H9 (cell line): ENCODE measurements around the gene SLC26A9. TPM values are rescaled to one million over a fixed set of nuclear protein-coding genes. Genes with fewer than 3 reads are reported as not detected.

ENCODE experiments used
- DNase-seq: peaks from one replicate; pipeline ENCODE4 v3.0.0-alpha.2; 2017
- H2AFZ ChIP-seq: one replicate; pipeline ENCODE4 v1.6.1; 2013; ENCODE audit warnings: mild to moderate bottlenecking, low read length, control low read depth, moderate library complexity
- H2AK5ac ChIP-seq: 2 replicates; pipeline ENCODE4 v1.6.1; 2013; ENCODE audit warnings: low read length, control low read depth, mixed read lengths; ENCODE audit not compliant: insufficient read length
- H2BK120ac ChIP-seq: one replicate; pipeline ENCODE4 v1.6.1; 2013; ENCODE audit warnings: low read depth, mild to moderate bottlenecking, low read length, control low read depth, inconsistent platforms; ENCODE audit not compliant: poor library complexity, severe bottlenecking
- H2BK12ac ChIP-seq: 2 replicates; pipeline ENCODE4 v1.6.1; 2013; ENCODE audit warnings: low read length, control low read depth, mixed read lengths, low read depth; ENCODE audit not compliant: insufficient read length
- H2BK15ac ChIP-seq: 2 replicates; pipeline ENCODE4 v1.6.1; 2013; ENCODE audit warnings: low read depth, low read length, control low read depth
- H2BK20ac ChIP-seq: one replicate; pipeline ENCODE4 v1.6.1; 2013; ENCODE audit warnings: low read depth, mild to moderate bottlenecking, low read length, control low read depth, inconsistent platforms; ENCODE audit not compliant: poor library complexity, severe bottlenecking
- H2BK5ac ChIP-seq: 2 replicates; pipeline ENCODE4 v1.6.1; 2013; ENCODE audit warnings: low read length, control low read depth, mixed read lengths; ENCODE audit not compliant: insufficient read length
- H3K14ac ChIP-seq: 2 replicates; pipeline ENCODE4 v1.6.1; 2013; ENCODE audit warnings: low read length, control low read depth; ENCODE audit not compliant: insufficient read depth
- H3K18ac ChIP-seq: 2 replicates; pipeline ENCODE4 v1.6.1; 2013; ENCODE audit warnings: low read depth, mild to moderate bottlenecking, mixed read lengths, low read length, control low read depth; ENCODE audit not compliant: insufficient read length
- H3K23ac ChIP-seq: 2 replicates; pipeline ENCODE4 v1.6.1; 2013; ENCODE audit warnings: low read length, control low read depth, mixed read lengths, low read depth; ENCODE audit not compliant: insufficient read length
- H3K23me2 ChIP-seq: 2 replicates; pipeline ENCODE4 v1.6.1; 2013; ENCODE audit warnings: low read depth, mild to moderate bottlenecking, mixed read lengths, low read length, control low read depth; ENCODE audit not compliant: insufficient read length, poor library complexity, severe bottlenecking
- H3K27ac ChIP-seq: 2 replicates; pipeline ENCODE4 v1.5.1; 2013; ENCODE audit warnings: low read length, control low read depth, mixed read lengths, low read depth; ENCODE audit not compliant: insufficient read length
- H3K27me3 ChIP-seq: 2 replicates; pipeline ENCODE4 v1.6.1; 2013; ENCODE audit warnings: low read length, control low read depth, inconsistent platforms; ENCODE audit not compliant: insufficient read depth
- H3K4ac ChIP-seq: 2 replicates; pipeline ENCODE4 v1.6.1; 2013; ENCODE audit warnings: low read depth, mild to moderate bottlenecking, control low read depth, inconsistent platforms, low read length, moderate library complexity
- H3K4me1 ChIP-seq: 2 replicates; pipeline ENCODE4 v1.6.1; 2013; ENCODE audit warnings: low read length, control low read depth, inconsistent platforms; ENCODE audit not compliant: insufficient read depth
- H3K4me2 ChIP-seq: 2 replicates; pipeline ENCODE4 v1.6.1; 2013; ENCODE audit warnings: low read length, control low read depth, mixed read lengths; ENCODE audit not compliant: insufficient read length, insufficient read depth
- H3K56ac ChIP-seq: 2 replicates; pipeline ENCODE4 v1.6.1; 2013; ENCODE audit warnings: low read depth, mild to moderate bottlenecking, mixed read lengths, low read length, control low read depth; ENCODE audit not compliant: insufficient read length
- H3K79me1 ChIP-seq: 2 replicates; pipeline ENCODE4 v1.6.1; 2013; ENCODE audit warnings: low read depth, mild to moderate bottlenecking, moderate library complexity, low read length, control low read depth, inconsistent platforms; ENCODE audit not compliant: insufficient read depth, poor library complexity, severe bottlenecking
- H3K79me2 ChIP-seq: 2 replicates; pipeline ENCODE4 v1.6.1; 2013; ENCODE audit warnings: low read length, control low read depth, inconsistent platforms; ENCODE audit not compliant: insufficient read depth
- H3K9ac ChIP-seq: 2 replicates; pipeline ENCODE4 v1.6.1; 2013; ENCODE audit warnings: low read length, control low read depth, mixed read lengths; ENCODE audit not compliant: insufficient read length; ENCODE audit errors: extremely low read depth
- H3K9me3 ChIP-seq: one replicate; pipeline ENCODE4 v1.6.1; 2013; ENCODE audit warnings: low read depth, low read length, inconsistent platforms; ENCODE audit not compliant: control insufficient read depth
- H3T11ph ChIP-seq: one replicate; pipeline ENCODE4 v1.6.1; 2013; ENCODE audit warnings: mild to moderate bottlenecking, low read length, control low read depth, inconsistent platforms
- H4K20me1 ChIP-seq: one replicate; pipeline ENCODE4 v1.6.1; 2013; ENCODE audit not compliant: control insufficient read depth, insufficient read length, insufficient read depth
- H4K5ac ChIP-seq: 2 replicates; pipeline ENCODE4 v1.6.1; 2013; ENCODE audit warnings: low read depth, mild to moderate bottlenecking, mixed read lengths, low read length, control low read depth; ENCODE audit not compliant: insufficient read length
- H4K8ac ChIP-seq: replicated peaks from 2 replicates; pipeline ENCODE4 v1.6.1; 2013; ENCODE audit warnings: low read length, control low read depth, mixed read lengths, low read depth; ENCODE audit not compliant: insufficient read length
- H4K91ac ChIP-seq: 2 replicates; pipeline ENCODE4 v1.6.1; 2013; ENCODE audit warnings: low read depth, mild to moderate bottlenecking, moderate library complexity, mixed read lengths, low read length, control low read depth; ENCODE audit not compliant: insufficient read length
- H3K27ac Mint-ChIP-seq, 3 experiments: 2 replicates in 2 of 3; 3 replicates in 1 of 3; pipeline ENCODE4 v1.8.0; 2020 to 2021; ENCODE audit warnings: mixed read lengths in 3 of 3, mild to moderate bottlenecking in 1 of 3, moderate library complexity in 1 of 3
- H3K27me3 Mint-ChIP-seq: 2 replicates; pipeline ENCODE4 v1.8.0; 2021; ENCODE audit warnings: low read depth, mild to moderate bottlenecking, moderate library complexity, mixed read lengths
- H3K36me3 Mint-ChIP-seq, 3 experiments: 2 replicates in 2 of 3; 3 replicates in 1 of 3; pipeline ENCODE4 v1.8.0; 2020 to 2021; ENCODE audit warnings: low read depth in 3 of 3, mixed read lengths in 3 of 3; ENCODE audit not compliant: insufficient read depth in 1 of 3
- H3K4me1 Mint-ChIP-seq, 2 experiments: 2 replicates each; pipeline ENCODE4 v1.8.0; 2020; ENCODE audit warnings: mixed read lengths in 2 of 2
- H3K4me3 Mint-ChIP-seq, 2 experiments: 2 replicates in 1 of 2; 3 replicates in 1 of 2; pipeline ENCODE4 v1.8.0; 2020 to 2021; ENCODE audit warnings: mild to moderate bottlenecking in 2 of 2, mixed read lengths in 2 of 2, moderate library complexity in 1 of 2
- H3K9me3 Mint-ChIP-seq, 2 experiments: 2 replicates in 1 of 2; 3 replicates in 1 of 2; pipeline ENCODE4 v1.8.0; 2020; ENCODE audit warnings: mild to moderate bottlenecking in 2 of 2, mixed read lengths in 2 of 2, moderate library complexity in 1 of 2
- CTCF ChIP-seq: fragments of 200-600 bp; sonication (generic); conservative IDR thresholded peaks from 3 replicates; pipeline ENCODE4 v1.8.0; 2021; ENCODE audit warnings: antibody characterized with exemption, mild to moderate bottlenecking
- WGBS: extraction: QIAGEN DNeasy Blood & Tissue Kit; methylation state at CpG from one replicate; pipeline ENCODE4 v1.1.7; 2013; ENCODE audit warnings: missing lambda C conversion rate, low lambda C conversion rate, mixed read lengths; ENCODE audit not compliant: insufficient read length; ENCODE audit errors: extremely low coverage; 5-methylcytosine and 5-hydroxymethylcytosine counted together
- total RNA-seq: library from RNA; stranded (reverse); gene quantifications from 2 replicates; pipeline ENCODE4 v1.2.1, GENCODE V29; 2021

SLC26A9 gene
- total RNA-seq, 1 experiment from 2014 or later: not detected

- Mint-ChIP-seq H3K9me3 (peaks cover 4 to 16% of the 10 kb centered on the region in 2 experiments; a peak in 3 of 5 replicates), H3K36me3 (peaks cover 0 to 1% (median 0%) of the 10 kb centered on the region in 3 experiments; a peak in 3 of 7 replicates), H3K27ac (no peak overlapping the region; a peak in 1 of 7 replicates), H3K4me1 (peaks cover 0 to 8% of the 10 kb centered on the region in 2 experiments; a peak in 2 of 4 replicates), H3K27me3 (no peaks in the 10 kb centered on the region), H3K4me3 (peak overlapping the region in 1 of 2 experiments; percentile 13; a peak in 1 of 5 replicates)
- Histone ChIP-seq H4K91ac (no peak overlapping the region), H2BK5ac (no peak overlapping the region), H3K27me3 (no peaks in the 10 kb centered on the region), H3K9me3 (no peaks in the 10 kb centered on the region), H4K20me1 (peaks cover 3% of the 10 kb centered on the region), H2BK20ac (no peak overlapping the region), H3K79me1 (no peaks in the 10 kb centered on the region), H2AK5ac (no peak overlapping the region), H2AFZ (no peak overlapping the region), H2BK12ac (no peak overlapping the region), H3K4ac (no peak overlapping the region), H3K14ac (no peak overlapping the region), H3K4me1 (no peaks in the 10 kb centered on the region), H3K27ac (no peak overlapping the region), H3T11ph (no peak overlapping the region), H3K56ac (no peak overlapping the region), H4K5ac (peak overlapping the region; percentile 1), H2BK15ac (no peak overlapping the region), H3K79me2 (no peaks in the 10 kb centered on the region), H3K23ac (peak overlapping the region; percentile 10), H3K4me2 (no peak overlapping the region), H3K23me2 (no peaks in the 10 kb centered on the region), H2BK120ac (no peak overlapping the region), H3K18ac (peak overlapping the region; percentile 4), H4K8ac (peak overlapping the region; percentile 5), H3K9ac (no peak overlapping the region)
- 100% methylated on average over 3 of the region's 3 CpGs for WGBS
- DNase-seq: no peak
- TF ChIP-seq CTCF: no peak
Measured at GRCh38 chr1:205974712-205975111, 31.5 kb upstream of the SLC26A9 start.
